ENCODE results near the gene WWOX. TPM values are rescaled to one million over a fixed set of nuclear protein-coding genes. Genes with fewer than 3 reads are reported as not detected.

WWOX gene
- total RNA-seq, 1 experiment from 2014 or later, result 15.6 TPM

DNA sequence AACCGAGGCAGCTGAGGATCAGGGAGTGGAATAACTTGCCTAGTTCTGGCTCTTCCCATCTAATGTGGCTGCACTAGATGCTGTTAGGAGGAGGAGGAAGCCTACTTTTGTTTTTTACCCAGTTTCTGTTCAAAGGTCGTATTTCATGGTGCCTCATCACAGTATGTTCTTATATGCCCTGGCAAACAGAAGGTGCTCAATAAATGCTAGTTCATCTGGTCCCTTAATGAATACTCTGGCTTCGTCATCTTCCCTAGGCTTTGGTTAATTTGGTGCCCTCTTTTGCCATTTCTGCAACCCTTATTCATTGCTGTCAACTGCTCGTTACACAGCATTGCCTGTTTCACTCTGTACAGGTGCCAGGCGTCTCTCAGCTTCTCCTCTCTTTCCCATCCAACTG is 151.7 kb downstream of the WWOX start:
- no peak overlapping the region for H3K9ac ChIP-seq (ENCODE audit: extremely low read depth, insufficient read length, low read length)

More for the DNA sequence above, 151.7 kb downstream of the WWOX start:
- no peak overlapping the region for H3K4me3 Mint-ChIP-seq
- H3K23me2 ChIP-seq (ENCODE audit: insufficient read length, low read depth, low read length, poor library complexity, severe bottlenecking), result no peaks in the 10 kb centered on the region
- H3K9me3 ChIP-seq (ENCODE audit: control insufficient read depth, low read depth, low read length), result no peaks in the 10 kb centered on the region
- H3K4me1 Mint-ChIP-seq, result peaks cover 7 to 10% of the 10 kb centered on the region in 2 experiments
- H3T11ph ChIP-seq (ENCODE audit: low read length), result no peak overlapping the region
- no peak overlapping the region for H2AFZ ChIP-seq (ENCODE audit: low read length)
- no peak overlapping the region for H3K14ac ChIP-seq (ENCODE audit: insufficient read depth, low read length)
- H3K79me1 ChIP-seq (ENCODE audit: insufficient read depth, low read depth, low read length, poor library complexity, severe bottlenecking), result no peaks in the 10 kb centered on the region
- no peak overlapping the region for H3K4me2 ChIP-seq (ENCODE audit: insufficient read depth, insufficient read length, low read length)
- no peak overlapping the region for H2BK12ac ChIP-seq (ENCODE audit: insufficient read length, low read depth, low read length)
- no peak overlapping the region for H2BK15ac ChIP-seq (ENCODE audit: low read depth, low read length)
- no peak overlapping the region for H2BK120ac ChIP-seq (ENCODE audit: low read depth, low read length, poor library complexity, severe bottlenecking)
- H3K27me3 Mint-ChIP-seq (ENCODE audit: low read depth), result no peaks in the 10 kb centered on the region
- no peak overlapping the region for H4K8ac ChIP-seq (replicated peaks; ENCODE audit: insufficient read length, low read depth, low read length)
- no peaks in the 10 kb centered on the region for H3K27me3 ChIP-seq (ENCODE audit: insufficient read depth, low read length)
- no peak overlapping the region for H3K56ac ChIP-seq (ENCODE audit: insufficient read length, low read depth, low read length)
- no peaks in the 10 kb centered on the region; a peak in 1 of 7 replicates for H3K36me3 Mint-ChIP-seq (ENCODE audit: insufficient read depth in 1 of 3, low read depth in 3 of 3)
- no peak overlapping the region for H2BK20ac ChIP-seq (ENCODE audit: low read depth, low read length, poor library complexity, severe bottlenecking)
- H3K27ac Mint-ChIP-seq, result no peak overlapping the region
- no peaks in the 10 kb centered on the region for H3K9me3 Mint-ChIP-seq
- TF ChIP-seq, protein P1, sequence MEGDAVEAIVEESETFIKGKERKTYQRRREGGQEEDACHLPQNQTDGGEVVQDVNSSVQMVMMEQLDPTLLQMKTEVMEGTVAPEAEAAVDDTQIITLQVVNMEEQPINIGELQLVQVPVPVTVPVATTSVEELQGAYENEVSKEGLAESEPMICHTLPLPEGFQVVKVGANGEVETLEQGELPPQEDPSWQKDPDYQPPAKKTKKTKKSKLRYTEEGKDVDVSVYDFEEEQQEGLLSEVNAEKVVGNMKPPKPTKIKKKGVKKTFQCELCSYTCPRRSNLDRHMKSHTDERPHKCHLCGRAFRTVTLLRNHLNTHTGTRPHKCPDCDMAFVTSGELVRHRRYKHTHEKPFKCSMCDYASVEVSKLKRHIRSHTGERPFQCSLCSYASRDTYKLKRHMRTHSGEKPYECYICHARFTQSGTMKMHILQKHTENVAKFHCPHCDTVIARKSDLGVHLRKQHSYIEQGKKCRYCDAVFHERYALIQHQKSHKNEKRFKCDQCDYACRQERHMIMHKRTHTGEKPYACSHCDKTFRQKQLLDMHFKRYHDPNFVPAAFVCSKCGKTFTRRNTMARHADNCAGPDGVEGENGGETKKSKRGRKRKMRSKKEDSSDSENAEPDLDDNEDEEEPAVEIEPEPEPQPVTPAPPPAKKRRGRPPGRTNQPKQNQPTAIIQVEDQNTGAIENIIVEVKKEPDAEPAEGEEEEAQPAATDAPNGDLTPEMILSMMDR (conservative IDR thresholded peaks at IDR 0.05), result no peak
- H3K79me2 ChIP-seq (ENCODE audit: insufficient read depth, low read length), result no peaks in the 10 kb centered on the region
- H3K18ac ChIP-seq (ENCODE audit: insufficient read length, low read depth, low read length), result no peak overlapping the region
- H2AK5ac ChIP-seq (ENCODE audit: insufficient read length, low read length), result no peak overlapping the region
- no peaks in the 10 kb centered on the region for H3K4me1 ChIP-seq (ENCODE audit: insufficient read depth, low read length)
- H3K4ac ChIP-seq (ENCODE audit: low read depth, low read length), result no peak overlapping the region
- WGBS (ENCODE audit: extremely low coverage, insufficient read length, low lambda C conversion rate), result no CpG with 5 or more reads among the region's 5 CpGs
- no peak overlapping the region for H4K5ac ChIP-seq (ENCODE audit: insufficient read length, low read depth, low read length)
- no peak for DNase-seq
- H3K27ac ChIP-seq (ENCODE audit: insufficient read length, low read depth, low read length), result no peak overlapping the region
- no peaks in the 10 kb centered on the region for H4K20me1 ChIP-seq (ENCODE audit: control insufficient read depth, insufficient read depth, insufficient read length)
- no peak overlapping the region for H2BK5ac ChIP-seq (ENCODE audit: insufficient read length, low read length)
- no peak overlapping the region for H3K23ac ChIP-seq (ENCODE audit: insufficient read length, low read depth, low read length)
- H4K91ac ChIP-seq (ENCODE audit: insufficient read length, low read depth, low read length), result no peak overlapping the region
